ENCODE measurements around the gene KDM5B.

- no peak for TF ChIP-seq CTCF (IDR thresholded peaks at IDR 0.05)
- no peak for TF ChIP-seq ZFX (IDR thresholded peaks at IDR 0.05; ENCODE audit: borderline replicate concordance)
Measured at GRCh38 chr1:202760589-202760988, 47.6 kb downstream of the KDM5B start.
